EH (cell line): ENCODE measurements around the gene KIF6.

Experiments
- DNase-seq: peaks from one replicate; pipeline ENCODE4 v3.0.0-alpha.2; 2015; ENCODE audit warnings: low read depth

KIF6 gene

DNA sequence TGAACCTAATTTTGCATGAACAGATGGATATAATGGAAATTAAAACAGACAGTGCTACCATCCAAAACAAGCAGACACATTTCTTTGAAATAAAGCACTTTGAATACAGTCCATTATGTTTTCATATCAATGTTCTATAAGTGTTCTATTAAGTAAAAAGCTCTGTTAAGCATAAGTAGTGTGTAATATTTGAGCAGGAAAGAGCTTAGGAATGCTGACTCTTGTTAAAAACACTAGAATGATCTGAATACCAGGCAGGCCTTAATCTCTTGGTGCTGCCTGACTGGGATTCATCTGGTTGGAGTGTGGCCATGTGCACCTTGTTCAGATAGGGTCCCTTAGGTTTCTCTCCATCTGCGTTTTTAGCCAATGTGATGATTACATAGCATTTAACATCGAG is 130.9 kb downstream of the KIF6 start:
- no peak for DNase-seq

DNA sequence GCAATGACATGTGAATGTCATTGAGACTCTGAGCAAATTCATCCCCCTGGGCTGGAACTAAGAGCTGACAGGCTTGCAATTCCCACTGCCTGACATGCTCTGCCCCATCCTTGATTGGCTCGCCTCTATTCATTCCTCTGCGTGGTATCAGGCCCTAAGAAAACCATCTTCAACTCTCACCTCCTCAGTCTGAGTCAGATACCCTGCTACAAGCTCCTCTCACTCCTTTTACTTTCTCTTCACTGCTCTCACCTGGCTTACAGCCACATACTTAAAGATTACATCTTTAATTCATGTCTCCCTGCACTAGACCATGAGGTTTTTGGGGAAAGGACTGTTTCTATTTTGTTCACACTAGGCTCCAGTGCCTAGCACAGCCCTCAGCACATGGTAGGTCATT is 131.6 kb downstream of the KIF6 start:
- no peak for DNase-seq

DNA sequence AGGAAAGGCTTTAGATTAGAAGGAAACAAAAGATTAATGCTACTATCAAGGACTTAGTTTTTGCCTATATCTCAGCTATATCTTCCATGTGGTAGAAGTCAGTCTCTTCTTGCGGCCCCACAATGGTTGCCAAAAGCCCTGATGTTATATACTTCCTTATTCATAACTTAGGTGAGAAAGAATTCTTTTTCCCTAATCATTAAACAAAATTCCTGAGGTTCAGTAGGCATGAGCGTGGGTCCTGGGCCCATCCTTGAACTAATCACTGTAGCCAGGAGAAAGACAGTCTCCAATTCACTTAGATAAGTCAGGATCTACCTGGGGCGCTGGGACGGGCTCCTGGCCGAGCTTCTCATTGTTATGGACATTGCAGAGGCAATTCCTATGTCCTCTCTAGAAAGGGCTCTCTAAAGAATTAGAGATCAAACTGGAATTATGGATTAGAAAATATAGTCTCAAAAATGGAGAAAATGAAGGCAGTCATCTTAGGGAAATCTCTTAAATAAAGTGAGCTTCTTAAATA is 134.3 kb downstream of the KIF6 start:
- DNase-seq = no peak

DNA sequence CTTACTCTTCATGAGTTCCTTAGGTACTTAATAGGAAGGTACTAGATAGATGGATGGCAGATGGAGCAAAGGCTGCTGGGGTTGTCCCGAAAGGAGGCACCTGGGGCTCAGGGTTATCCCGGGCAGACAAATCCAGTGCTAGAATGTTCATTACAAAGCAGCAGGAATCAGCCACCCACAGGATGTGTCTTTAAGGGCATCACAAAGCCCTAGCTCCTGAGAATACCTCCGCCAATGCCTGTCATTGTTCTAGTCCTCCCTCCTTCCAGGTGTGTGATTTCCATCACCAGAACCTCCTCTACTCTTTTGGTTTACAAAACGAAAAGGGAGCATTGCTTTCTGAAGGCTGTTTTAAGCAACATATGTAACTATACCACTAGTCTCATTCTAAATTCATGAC is 138.1 kb downstream of the KIF6 start:
- DNase-seq = no peak

DNA sequence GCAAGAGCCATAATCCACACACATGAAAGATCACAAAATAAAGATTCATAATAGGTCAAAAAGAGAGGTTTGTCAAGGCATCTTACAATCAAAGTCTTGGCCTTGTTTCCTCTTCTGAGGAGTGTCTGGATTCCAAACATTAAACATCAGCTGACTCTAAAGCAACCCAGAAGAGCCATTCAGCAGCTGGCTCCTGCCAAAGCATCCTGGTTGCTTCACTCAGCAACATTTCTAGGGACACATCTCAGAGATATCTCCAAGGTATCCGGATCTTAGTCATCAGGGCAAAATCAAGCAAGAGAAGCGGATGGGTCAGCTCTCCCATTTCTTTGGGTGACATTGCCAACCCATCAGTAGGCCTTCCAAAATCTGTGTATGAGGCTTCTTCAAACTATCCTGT is 139.6 kb downstream of the KIF6 start:
- DNase-seq = no peak

DNA sequence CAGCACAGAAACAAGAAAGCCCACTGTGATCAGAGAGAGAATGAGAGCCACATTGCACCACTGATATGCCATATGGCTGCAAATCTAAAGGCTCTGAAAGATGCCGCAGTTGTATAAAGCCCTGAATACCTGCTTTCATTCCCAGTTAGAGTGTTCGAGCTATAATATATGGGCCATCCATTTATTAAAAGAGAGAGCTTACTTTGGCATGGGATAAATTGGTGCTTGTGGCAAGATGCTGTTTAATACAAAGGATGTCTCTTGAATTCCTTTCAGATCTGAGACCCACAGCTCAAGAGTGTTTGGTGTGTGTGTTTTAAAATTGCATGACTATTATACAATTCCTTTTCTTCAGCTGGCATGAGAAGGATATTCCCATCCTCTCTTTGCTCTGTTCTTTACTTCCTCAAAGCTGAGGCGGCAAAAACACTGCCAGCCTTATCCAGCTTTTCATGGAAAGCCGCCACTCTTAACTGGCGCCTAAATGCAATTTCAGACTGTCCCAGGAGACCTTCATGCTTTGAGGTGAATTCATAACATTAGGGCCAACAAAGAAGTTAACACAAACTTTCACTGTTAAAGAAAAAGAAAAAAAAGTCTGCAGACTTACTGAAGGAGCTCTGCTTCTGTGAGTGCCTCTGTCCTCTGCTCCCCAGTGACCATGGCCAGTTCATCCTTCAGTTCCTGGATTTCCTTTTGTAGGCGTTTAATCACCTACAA is 147.6 kb downstream of the KIF6 start:
- DNase-seq = no peak

DNA sequence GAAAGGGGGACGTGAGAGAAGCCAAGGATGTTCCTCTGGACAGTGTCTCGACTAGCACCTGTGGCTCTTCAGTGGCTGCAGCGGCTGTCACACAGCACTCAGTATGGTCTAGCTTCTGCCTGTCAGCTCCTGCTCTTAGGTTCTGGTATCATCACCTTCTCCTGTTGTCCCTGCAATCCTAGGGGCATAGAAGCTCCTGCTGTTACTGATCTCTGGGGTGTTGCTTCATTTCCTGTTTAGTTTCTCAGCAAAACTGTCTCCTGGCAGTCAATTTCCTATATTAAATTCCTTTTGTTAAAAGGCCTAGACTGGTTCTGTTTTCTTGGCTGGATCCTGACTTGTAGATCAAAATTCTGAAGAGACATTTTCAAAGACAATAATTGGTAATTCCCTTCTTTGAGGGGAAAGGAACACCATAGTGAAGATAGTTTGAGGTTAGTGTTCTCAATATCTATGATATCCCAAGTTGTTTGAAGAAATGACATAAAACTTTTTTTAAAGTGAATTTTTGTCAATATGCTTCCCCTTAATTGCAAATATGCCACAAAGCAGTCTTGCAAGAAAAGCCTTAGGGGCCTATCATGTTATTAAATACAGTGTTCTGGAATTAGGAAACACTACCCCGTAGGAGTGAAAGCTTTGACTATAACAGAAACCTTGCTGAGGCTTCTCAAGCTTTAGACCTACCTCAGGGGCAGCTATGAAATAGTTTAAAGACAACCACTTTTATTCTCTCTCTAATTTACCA is 148.5 kb downstream of the KIF6 start:
- DNase-seq = no peak

DNA sequence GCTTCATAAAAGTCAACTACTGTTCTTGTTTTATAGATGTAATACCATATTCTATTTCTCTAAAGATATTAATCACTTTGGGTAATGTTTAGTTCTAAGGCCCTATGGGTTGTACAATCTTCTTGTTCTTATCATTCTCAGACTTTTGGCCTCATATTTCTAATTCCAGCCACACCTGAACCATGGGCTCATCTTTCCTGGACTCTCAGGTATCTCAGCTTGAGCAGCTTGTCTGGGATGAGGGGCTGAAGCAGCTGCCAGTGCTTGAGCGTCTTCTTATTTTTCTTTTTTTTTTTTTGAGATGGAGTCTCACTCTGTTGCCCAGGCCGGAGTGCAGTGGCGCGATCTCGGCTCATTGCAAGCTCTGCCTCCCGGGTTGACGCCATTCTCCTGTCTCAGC is 150.2 kb downstream of the KIF6 start:
- no peak for DNase-seq

DNA sequence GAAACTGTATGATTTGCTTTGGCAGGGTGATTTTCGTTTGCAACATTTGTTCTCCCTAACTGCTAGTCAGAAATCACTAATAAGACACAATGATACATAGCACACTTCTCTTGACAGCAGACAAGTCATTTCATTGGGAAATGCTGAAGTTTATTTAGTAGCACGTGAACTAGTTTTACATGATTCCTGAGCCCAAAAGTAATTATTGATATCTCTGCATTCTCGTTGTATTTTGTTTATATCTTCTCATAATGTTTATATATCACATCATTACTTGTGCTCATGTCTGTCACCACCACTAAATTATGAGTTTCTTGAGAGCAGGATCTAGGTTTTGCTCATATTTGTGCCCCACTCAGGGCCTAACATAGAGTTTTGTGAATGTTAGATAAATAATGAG is 151.7 kb downstream of the KIF6 start:
- DNase-seq = no peak

DNA sequence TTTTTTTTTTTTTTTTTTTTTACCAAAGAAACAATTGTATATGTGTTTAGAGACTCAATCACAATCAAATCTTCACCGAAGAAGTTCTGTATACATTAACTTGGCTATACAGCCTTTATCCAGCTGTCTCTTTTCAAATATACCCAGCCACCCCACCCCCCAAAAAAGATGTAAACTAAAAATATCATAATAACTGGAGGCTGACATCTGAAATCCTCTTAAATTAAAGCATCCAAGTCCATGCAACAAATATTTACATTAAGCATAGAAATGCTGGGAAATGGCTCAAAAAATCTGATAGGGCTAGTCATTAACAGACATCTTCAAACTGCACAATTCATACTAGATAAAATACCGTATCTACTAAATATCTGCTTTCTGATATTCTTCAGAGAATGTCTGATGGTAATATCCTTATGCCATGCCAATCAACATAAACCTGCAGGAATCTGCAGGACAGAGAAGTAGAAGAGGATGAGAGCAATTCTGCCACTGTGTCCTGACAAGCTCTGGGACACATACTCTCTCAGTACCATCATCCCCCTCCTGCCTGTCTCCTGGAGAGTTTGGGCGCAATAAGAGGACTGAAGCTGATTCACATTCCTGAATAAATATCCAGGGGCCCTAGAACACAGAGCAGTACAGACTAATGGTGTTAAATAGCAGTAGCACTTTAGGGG is 152.4 kb downstream of the KIF6 start:
- DNase-seq = no peak

DNA sequence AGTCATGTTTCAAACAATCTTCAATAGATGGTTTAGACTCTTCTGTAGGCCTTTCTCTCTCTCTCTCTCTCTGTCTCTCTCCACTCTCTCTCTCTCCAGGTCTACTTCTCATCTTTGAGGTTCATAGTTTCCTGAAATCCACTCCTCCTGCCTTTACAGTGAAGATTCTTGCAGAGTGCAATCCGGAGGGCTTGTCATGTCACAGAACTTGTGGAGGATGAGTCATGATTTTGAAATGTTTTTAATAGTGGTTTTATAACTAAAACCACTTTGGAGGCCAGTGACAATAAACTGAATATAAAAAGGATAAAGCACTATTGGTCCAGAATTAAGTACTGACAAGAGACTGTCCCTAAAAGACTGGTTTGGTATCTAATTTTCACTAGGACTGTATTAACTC is 156.3 kb downstream of the KIF6 start:
- DNase-seq = peak; percentile 84

DNA sequence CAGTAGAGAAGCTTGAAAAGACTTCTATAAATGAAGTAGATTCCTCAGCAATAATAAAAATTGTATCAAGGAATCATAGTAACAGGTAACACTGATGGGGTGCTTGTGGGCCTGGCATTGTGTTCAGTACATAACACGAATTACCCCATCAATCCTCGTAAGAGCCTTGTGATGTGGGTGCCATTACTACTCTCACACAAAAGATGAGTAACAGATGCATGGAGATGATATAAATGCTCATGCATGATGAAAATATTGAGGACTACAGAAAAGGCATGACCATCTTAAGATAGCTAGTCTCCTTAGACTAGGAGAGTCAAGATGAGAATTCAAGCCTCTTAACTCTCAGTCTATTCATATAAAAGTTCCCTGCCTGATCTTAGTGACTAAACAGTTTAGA is 158.1 kb downstream of the KIF6 start:
- no peak for DNase-seq

DNA sequence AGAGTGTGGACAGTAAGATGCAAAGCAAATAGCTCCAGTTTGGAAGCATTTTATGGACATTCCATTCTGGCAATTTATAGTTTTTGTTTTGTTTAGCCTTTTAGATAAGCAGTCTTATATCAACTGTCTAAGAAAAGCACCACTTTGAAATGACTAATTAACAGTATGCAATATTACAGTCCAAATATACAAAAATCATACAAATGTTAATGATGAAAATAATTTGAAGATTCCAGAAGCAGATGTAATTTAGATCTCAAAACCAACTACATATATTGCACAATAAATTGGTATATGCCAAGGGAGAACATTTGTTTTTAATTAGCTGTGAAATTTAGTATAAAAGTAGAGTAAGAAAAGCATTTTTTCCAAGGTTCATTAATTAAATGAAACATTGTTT is 158.8 kb downstream of the KIF6 start:
- DNase-seq = peak; percentile 67

DNA sequence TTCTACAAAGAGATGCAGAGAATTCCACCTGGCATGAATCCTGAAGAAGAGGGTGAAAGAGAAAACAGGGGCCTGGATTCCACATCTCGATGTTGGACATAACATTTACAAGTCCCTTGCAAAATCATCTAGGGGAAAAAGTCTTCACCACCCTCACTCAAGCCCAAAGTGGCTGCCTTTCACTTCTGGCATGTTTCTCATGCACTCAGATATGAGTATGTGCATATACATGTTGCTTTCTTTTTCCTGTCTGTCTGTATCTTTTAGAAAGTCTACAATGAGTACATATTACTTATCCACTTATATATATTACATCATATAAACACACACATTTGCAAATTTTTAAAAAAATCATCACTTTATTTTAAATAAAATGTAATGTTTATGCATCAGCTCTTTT is 159.3 kb downstream of the KIF6 start:
- DNase-seq = no peak

DNA sequence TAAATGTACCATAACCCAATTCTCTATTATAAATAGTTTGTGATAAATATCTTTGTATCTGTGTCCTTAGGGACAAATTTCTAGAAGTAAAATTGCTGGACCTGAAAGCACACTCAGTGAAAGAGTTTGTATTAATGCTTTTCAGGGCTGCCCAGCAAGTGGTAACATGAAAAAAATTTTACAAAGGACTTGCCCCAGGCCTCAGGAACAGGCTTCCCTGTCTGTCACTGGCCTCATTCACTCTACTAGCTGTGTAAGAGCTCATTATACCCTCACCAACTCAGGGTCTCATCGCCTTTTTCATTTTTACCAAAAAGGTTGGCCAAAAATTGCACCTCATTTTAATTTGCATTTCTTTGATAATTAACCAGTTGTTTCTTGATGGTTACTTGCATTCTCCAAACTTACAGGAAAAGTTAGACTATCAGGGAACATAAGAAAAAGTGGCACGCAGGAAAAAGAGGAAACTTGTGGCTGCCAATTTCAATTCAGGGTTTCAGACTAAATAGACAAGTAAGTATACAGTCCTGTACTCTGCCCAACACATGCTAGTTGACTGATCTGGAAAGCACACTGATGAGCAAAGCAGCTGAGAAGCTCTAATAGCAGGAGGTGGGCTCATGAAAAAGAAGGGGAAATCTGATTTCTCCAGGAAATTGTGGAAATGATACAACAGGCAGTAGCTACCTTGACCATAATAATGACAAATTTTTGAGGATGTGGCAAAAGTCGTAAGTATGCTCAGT is 161.5 kb downstream of the KIF6 start:
- no peak for DNase-seq

DNA sequence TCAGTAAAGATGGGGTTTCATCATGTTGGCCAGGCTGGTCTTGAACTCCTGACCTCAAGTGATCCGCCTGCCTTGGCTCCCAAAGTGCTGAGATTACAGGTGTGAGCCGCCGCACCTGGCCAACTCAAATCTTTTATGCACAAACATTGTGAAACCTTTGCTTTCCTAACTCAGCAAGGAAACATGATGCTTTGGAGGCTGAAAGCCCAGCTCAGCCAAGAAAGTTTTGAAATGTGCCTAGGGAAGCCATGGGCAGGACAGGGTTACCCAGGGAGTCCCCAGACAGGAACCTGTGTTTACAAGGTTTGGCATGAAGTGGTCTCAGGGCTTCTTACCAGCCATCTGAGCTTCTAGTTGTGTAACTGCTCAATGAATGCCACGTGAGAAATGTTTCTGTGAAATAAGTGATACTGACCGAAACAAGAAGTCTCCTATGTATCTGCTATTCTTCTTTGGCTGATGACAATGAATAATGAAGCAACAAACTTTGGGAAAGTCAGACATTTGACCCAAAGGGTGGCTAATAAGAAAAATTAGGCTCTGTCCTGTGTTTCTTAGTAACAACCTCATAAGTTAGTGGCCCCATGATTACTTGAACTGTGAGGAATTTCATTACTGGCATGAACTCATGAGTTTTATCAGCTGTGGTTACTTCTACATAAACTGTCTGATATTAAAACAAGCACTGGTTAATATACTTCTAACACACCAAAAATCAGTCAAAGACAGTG is 163.5 kb downstream of the KIF6 start:
- no peak for DNase-seq

DNA sequence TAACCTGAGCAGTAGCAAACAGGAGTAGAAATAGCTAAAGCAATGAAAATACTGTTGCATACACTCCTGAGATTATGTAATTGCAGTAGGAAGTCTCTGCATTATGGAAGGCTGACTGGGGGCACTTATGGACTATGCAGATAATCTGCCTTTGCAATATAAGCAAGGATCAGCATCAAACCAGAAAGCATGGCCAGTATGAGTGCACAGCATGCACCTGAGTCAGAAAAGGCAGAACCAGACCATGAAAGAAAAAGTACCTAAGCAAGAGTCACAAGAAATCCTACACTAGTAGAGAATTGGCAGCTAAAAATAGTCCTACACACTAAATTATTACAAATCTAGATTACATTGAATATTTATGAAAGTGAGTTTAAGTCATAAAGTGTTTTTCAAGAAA is 164.3 kb downstream of the KIF6 start:
- DNase-seq = no peak

DNA sequence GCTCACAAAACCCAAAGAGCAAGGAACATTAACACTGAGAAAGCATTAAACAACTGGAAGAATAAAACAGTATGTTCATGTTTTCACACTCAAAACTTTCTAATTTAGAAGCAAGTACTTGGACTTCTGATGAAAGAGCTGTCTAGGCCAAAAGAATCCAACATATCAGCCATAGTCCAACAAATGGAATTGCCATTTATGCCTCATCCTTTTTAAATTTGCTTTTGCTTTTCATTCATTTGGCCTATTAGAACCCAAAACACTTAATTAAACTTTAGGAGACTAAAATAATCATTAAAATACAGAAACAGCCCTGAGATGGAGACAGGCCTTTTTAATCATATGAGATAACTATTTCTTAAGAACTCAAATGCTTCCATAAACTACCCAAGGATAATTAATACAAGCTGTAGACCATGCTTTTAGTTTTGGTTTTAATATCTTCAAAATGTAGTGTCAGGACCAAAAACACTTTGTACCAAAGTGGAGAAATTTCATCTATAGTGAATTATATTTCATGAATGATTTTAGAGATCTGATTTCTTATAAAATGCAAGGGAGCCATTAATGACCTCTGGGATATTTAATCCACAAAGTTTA is 166.5 kb downstream of the KIF6 start:
- no peak for DNase-seq

DNA sequence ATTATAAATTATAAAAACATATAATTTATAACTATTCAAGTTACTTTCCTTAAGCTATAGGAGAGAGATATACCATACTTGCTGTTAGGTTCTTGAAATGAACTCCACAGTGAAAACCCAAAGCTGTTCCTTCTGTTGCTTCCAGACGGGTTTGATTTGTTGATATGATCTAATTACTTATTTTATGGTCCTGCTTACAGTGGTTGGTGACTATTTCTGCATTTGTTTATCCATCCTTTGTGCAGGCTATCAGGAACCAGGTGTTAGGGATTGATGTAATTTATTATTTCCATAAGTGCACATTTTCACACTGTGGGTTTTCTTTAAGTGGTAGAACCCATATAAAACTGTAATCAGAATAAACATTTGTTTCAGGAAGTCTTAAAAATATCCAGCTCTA is 167.1 kb downstream of the KIF6 start:
- no peak for DNase-seq

DNA sequence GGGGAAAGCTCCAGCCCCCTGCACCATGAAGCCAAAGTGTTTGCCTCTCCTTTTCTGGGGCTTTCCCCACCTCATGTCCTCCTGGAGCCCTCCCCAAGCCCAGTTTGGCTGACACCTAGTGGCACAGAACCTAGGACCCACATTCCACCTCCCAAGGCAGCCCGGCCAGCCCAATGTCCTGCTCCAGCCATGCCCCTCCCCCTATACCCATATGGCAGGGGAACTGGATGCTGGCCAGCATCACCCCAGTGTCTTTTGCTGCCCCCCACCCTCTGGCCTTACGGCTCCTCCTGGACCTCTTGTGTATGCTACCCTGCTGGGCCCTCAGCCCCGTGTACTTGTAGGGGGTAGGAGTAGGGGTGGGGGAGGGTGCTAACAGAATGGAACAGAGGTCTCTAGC is 170.1 kb downstream of the KIF6 start:
- no peak for DNase-seq
